SK-N-SH treated with all-trans-retinoic acid at 6 μM for 48 hours (cell line): ENCODE measurements around the gene MMP20.

ENCODE experiments used
- PATZ1 ChIP-seq: fragments of 250-450 bp; sonication (Bioruptor Pico); IDR thresholded peaks from 2 replicates; pipeline ENCODE4 v1.8.0; 2020; ENCODE audit warnings: mild to moderate bottlenecking, moderate library complexity, borderline replicate concordance
- TCF4 ChIP-seq: fragments of 250-450 bp; sonication (Bioruptor Pico); IDR thresholded peaks from 2 replicates; pipeline ENCODE4 v1.8.0; 2021; ENCODE audit warnings: mild to moderate bottlenecking, moderate library complexity, borderline replicate concordance
- TOX ChIP-seq: fragments of 250-450 bp; sonication (Bioruptor Pico); IDR thresholded peaks from 2 replicates; pipeline ENCODE4 v1.8.0; 2021; ENCODE audit warnings: mild to moderate bottlenecking, moderate library complexity, borderline replicate concordance
- ZFP30 ChIP-seq: fragments of 450-650 bp; formaldehyde crosslinking; IDR thresholded peaks from 2 replicates; pipeline ENCODE4 v1.5.0; 2022; ENCODE audit warnings: mild to moderate bottlenecking, moderate library complexity
- ZNF565 ChIP-seq: fragments of 450-650 bp; formaldehyde crosslinking; conservative IDR thresholded peaks from 2 replicates; pipeline ENCODE4 v1.5.0; 2020; ENCODE audit warnings: low read depth, mild to moderate bottlenecking, moderate library complexity

- TF ChIP-seq TCF4 (CRISPR knock-in tag) (no peak), ZFP30 (CRISPR knock-in tag) (no peak), TOX (CRISPR knock-in tag) (no peak), PATZ1 (no peak), ZNF565 (CRISPR knock-in tag) (no peak)
Observed at GRCh38 chr11:102640946-102641345, 15.8 kb upstream of the MMP20 start.
